ENCODE data around the gene MLANA.

The MLANA gene

DNA sequence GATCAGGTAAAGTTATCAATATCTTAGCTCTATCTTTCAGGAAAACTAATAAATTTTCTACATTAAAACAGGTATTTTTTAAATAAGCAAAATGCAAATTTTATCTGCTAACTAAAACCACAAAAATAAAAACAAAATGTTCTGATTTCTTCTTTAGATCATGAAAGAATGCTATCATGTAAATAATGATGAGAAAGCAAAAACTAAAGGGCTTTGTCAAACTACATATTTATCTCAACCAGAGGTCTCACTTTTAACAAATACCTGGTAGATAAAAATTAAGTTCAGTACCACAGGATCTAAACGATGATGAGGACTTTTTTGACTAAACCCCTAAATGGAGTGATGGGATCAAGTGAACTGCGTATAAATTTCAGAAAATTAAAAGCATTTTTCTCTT lies 50.5 kb downstream of the MLANA start:
- H3K4me3 ChIP-seq (ENCODE audit: low read depth, low read length): no peak overlapping the region
- no peak for DNase-seq
- H3K36me3 ChIP-seq: no peaks in the 10 kb centered on the region; the same call in 1 of the 2 replicates
- no peak overlapping the region for H3K27ac ChIP-seq
- no peaks in the 10 kb centered on the region for H3K27me3 ChIP-seq (ENCODE audit: insufficient read depth, low read depth, severe bottlenecking)
- TF ChIP-seq, protein P1, sequence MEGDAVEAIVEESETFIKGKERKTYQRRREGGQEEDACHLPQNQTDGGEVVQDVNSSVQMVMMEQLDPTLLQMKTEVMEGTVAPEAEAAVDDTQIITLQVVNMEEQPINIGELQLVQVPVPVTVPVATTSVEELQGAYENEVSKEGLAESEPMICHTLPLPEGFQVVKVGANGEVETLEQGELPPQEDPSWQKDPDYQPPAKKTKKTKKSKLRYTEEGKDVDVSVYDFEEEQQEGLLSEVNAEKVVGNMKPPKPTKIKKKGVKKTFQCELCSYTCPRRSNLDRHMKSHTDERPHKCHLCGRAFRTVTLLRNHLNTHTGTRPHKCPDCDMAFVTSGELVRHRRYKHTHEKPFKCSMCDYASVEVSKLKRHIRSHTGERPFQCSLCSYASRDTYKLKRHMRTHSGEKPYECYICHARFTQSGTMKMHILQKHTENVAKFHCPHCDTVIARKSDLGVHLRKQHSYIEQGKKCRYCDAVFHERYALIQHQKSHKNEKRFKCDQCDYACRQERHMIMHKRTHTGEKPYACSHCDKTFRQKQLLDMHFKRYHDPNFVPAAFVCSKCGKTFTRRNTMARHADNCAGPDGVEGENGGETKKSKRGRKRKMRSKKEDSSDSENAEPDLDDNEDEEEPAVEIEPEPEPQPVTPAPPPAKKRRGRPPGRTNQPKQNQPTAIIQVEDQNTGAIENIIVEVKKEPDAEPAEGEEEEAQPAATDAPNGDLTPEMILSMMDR (IDR thresholded peaks at IDR 0.05; ENCODE audit: low read depth, low read length): no peak
- no peaks in the 10 kb centered on the region for H3K9me3 ChIP-seq (ENCODE audit: severe bottlenecking)

- TF ChIP-seq, protein P1 (IDR thresholded peaks at IDR 0.05; ENCODE audit: low read depth, low read length): no peak
- Histone ChIP-seq H3K36me3 (no peaks in the 10 kb centered on the region; the same call in 1 of the 2 replicates), H3K9me3 (ENCODE audit: severe bottlenecking) (no peaks in the 10 kb centered on the region), H3K4me3 (ENCODE audit: low read depth, low read length) (no peak overlapping the region), H3K27ac (no peak overlapping the region), H3K27me3 (ENCODE audit: insufficient read depth, low read depth, severe bottlenecking) (no peaks in the 10 kb centered on the region)
- DNase-seq: no peak
Measured at GRCh38 chr9:5945112-5945511, 54.4 kb downstream of the MLANA start.

DNA sequence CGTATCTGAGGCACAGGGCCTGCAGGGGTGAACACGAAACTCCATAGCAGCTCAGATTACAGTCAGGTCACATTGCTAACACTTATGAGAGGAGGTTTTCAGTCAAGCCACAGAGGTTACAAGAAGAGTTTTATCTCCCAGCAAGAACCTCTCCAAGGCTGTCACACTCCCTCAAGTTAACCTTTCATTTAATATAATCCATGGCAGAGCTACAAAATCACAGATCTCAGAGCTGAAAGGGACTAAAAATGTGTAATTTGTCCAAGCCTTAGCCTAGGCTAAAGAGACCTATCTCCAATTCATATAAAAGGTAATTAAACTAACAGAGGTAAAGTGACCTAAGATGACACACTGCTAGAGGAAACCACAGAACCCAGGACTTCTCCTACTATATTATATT lies 57.2 kb downstream of the MLANA start:
- peak overlapping the region; percentile 26; the same call in 1 of the 2 replicates for H3K27ac ChIP-seq
- no peak for DNase-seq
- TF ChIP-seq, protein P1 (IDR thresholded peaks at IDR 0.05; ENCODE audit: low read depth, low read length): no peak
- H3K27me3 ChIP-seq (ENCODE audit: insufficient read depth, low read depth, severe bottlenecking): no peaks in the 10 kb centered on the region
- H3K9me3 ChIP-seq (ENCODE audit: severe bottlenecking): no peaks in the 10 kb centered on the region
- H3K36me3 ChIP-seq: no peaks in the 10 kb centered on the region; the same call in 1 of the 2 replicates
- H3K4me3 ChIP-seq (ENCODE audit: low read depth, low read length): no peak overlapping the region

DNA sequence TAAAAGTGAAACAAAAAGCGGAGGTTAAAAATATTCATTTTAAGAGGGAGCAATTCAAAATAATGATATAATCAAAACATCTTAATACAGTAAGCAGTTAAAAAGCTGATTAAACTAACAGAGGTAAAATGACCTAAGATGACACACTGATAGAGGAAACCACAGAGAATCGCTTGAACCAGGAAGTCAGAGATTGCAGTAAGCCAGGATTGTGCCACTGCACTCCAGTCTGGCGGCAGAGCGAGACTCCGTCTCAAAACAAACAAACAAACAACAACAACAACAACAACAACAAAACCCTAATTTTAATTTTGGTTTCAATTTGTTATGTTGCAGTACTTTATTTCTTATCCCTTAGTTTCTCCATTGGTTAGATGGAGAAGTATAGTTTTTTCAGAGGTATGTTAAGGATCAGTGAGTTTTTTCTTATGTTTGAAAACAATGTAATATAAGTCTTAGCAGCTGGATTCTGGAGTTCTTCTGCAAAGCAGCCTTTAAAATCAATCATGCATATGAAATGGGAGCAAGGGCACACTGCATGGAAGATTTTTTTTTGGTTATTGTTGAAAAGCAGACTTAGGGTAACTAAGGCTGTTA lies 58.5 kb downstream of the MLANA start:
- DNase-seq: peak; percentile 24
- H3K27me3 ChIP-seq (ENCODE audit: insufficient read depth, low read depth, severe bottlenecking): no peaks in the 10 kb centered on the region
- peak overlapping the region; percentile 38 for H3K27ac ChIP-seq
- H3K36me3 ChIP-seq: no peaks in the 10 kb centered on the region
- H3K4me3 ChIP-seq (ENCODE audit: low read depth, low read length): no peak overlapping the region
- no peaks in the 10 kb centered on the region for H3K9me3 ChIP-seq (ENCODE audit: severe bottlenecking)
- TF ChIP-seq, protein P1 (IDR thresholded peaks at IDR 0.05; ENCODE audit: low read depth, low read length): no peak

GRCh38 chr9:5950261-5950660 lies 59.6 kb downstream of the MLANA start:
- Histone ChIP-seq H3K27me3 (ENCODE audit: insufficient read depth, low read depth, severe bottlenecking) (no peaks in the 10 kb centered on the region), H3K36me3 (no peaks in the 10 kb centered on the region), H3K4me3 (ENCODE audit: low read depth, low read length) (no peak overlapping the region)

More at GRCh38 chr9:5950261-5950660, 59.6 kb downstream of the MLANA start:
- H3K27ac ChIP-seq: no peak overlapping the region
- no peaks in the 10 kb centered on the region for H3K9me3 ChIP-seq (ENCODE audit: severe bottlenecking)
- DNase-seq: no peak
- TF ChIP-seq, protein P1 (IDR thresholded peaks at IDR 0.05; ENCODE audit: low read depth, low read length): no peak
